ENCODE data around the gene AGPAT4.

GRCh38 chr6:161216616-161217205 is 57.1 kb downstream of the AGPAT4 start:
- no peak for TF ChIP-seq ZBTB1 (CRISPR knock-in tag; IDR thresholded peaks at IDR 0.05; ENCODE audit: borderline replicate concordance)
- TF ChIP-seq, protein P1, sequence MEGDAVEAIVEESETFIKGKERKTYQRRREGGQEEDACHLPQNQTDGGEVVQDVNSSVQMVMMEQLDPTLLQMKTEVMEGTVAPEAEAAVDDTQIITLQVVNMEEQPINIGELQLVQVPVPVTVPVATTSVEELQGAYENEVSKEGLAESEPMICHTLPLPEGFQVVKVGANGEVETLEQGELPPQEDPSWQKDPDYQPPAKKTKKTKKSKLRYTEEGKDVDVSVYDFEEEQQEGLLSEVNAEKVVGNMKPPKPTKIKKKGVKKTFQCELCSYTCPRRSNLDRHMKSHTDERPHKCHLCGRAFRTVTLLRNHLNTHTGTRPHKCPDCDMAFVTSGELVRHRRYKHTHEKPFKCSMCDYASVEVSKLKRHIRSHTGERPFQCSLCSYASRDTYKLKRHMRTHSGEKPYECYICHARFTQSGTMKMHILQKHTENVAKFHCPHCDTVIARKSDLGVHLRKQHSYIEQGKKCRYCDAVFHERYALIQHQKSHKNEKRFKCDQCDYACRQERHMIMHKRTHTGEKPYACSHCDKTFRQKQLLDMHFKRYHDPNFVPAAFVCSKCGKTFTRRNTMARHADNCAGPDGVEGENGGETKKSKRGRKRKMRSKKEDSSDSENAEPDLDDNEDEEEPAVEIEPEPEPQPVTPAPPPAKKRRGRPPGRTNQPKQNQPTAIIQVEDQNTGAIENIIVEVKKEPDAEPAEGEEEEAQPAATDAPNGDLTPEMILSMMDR (CRISPR knock-in tag; IDR thresholded peaks at IDR 0.05): no peak
- TF ChIP-seq, protein P2, sequence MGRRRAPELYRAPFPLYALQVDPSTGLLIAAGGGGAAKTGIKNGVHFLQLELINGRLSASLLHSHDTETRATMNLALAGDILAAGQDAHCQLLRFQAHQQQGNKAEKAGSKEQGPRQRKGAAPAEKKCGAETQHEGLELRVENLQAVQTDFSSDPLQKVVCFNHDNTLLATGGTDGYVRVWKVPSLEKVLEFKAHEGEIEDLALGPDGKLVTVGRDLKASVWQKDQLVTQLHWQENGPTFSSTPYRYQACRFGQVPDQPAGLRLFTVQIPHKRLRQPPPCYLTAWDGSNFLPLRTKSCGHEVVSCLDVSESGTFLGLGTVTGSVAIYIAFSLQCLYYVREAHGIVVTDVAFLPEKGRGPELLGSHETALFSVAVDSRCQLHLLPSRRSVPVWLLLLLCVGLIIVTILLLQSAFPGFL (CRISPR knock-in tag; IDR thresholded peaks at IDR 0.05): no peak
- no peak for TF ChIP-seq ATAD3A (CRISPR knock-in tag; IDR thresholded peaks at IDR 0.05)
- no peak for TF ChIP-seq NFATC3 (CRISPR knock-in tag; IDR thresholded peaks at IDR 0.05)
- no peak for TF ChIP-seq MTA1 (CRISPR knock-in tag; IDR thresholded peaks at IDR 0.05; ENCODE audit: borderline replicate concordance)
- TF ChIP-seq, protein P3, sequence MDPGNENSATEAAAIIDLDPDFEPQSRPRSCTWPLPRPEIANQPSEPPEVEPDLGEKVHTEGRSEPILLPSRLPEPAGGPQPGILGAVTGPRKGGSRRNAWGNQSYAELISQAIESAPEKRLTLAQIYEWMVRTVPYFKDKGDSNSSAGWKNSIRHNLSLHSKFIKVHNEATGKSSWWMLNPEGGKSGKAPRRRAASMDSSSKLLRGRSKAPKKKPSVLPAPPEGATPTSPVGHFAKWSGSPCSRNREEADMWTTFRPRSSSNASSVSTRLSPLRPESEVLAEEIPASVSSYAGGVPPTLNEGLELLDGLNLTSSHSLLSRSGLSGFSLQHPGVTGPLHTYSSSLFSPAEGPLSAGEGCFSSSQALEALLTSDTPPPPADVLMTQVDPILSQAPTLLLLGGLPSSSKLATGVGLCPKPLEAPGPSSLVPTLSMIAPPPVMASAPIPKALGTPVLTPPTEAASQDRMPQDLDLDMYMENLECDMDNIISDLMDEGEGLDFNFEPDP (CRISPR knock-in tag; conservative IDR thresholded peaks at IDR 0.05): no peak
- no peak for TF ChIP-seq ATF1 (CRISPR knock-in tag; IDR thresholded peaks at IDR 0.05)
- no peak for TF ChIP-seq POLR2AphosphoS2 (IDR thresholded peaks at IDR 0.05; ENCODE audit: low read depth, low read length)
- TF ChIP-seq ZNF878 (CRISPR knock-in tag; IDR thresholded peaks at IDR 0.05): no peak
- TF ChIP-seq ZNF674 (CRISPR knock-in tag; IDR thresholded peaks at IDR 0.05; ENCODE audit: low read depth): no peak

Data from HepG2 (cell line).